Body of pancreas (tissue), 4 donors: Measurements from ENCODE around the gene SOCS3. TPM values are rescaled to one million over a fixed set of nuclear protein-coding genes. Genes with fewer than 3 reads are reported as not detected.

Source experiments
- ATAC-seq: fragments of 150-250 bp; one replicate; pipeline ENCODE4 v1.9.1; 2016
- DNase-seq, 4 donors: peaks; one replicate each; pipeline ENCODE4 v3.0.0-alpha.2; 2019
- H3K27ac ChIP-seq, 4 donors: fragments of 200-600 bp; sonication (generic); 1 replicate in 3 of 4; 2 replicates in 1 of 4; pipeline versions ENCODE4 v1.5.1 to v1.6.1; 2016 to 2019; ENCODE audit warnings: mild to moderate bottlenecking in 1 of 4, mixed read lengths in 1 of 4, moderate library complexity in 1 of 4
- H3K27me3 ChIP-seq, 2 donors: fragments of 200-600 bp; sonication (generic); one replicate each; pipeline ENCODE4 v1.6.0; 2016; ENCODE audit warnings: mild to moderate bottlenecking in 1 of 2
- H3K36me3 ChIP-seq, 2 donors: fragments of 200-600 bp; sonication (generic); replicated peaks in 1 of 2; 2 replicates each; pipeline ENCODE4 v1.5.1; 2016; ENCODE audit warnings: low read depth in 2 of 2; ENCODE audit not compliant: insufficient read depth in 1 of 2
- H3K4me1 ChIP-seq: fragments of 200-600 bp; sonication (generic); one replicate; pipeline ENCODE4 v1.6.0; 2016
- H3K4me3 ChIP-seq, 2 donors: fragments of 200-600 bp; sonication (generic); 1 replicate in 1 of 2; 2 replicates in 1 of 2; pipeline ENCODE4 v1.5.1; 2016 to 2019
- H3K9me3 ChIP-seq, 3 donors: fragments of 200-600 bp; sonication (generic); 1 replicate in 2 of 3; 2 replicates in 1 of 3; pipeline ENCODE4 v1.5.1; 2016
- CTCF ChIP-seq, 7 experiments: fragments of 450-650 bp in 4 of 7; fragments of 200-600 bp in 3 of 7; sonication (generic) in 3 of 7; IDR thresholded peaks; one replicate each; pipeline ENCODE4 v1.5.1; 2016 to 2019; ENCODE audit warnings: antibody characterized with exemption in 7 of 7
- POLR2A ChIP-seq, 3 donors: fragments of 450-650 bp; IDR thresholded peaks; one replicate each; pipeline ENCODE4 v1.6.1; 2016; ENCODE audit warnings: antibody characterized with exemption in 3 of 3, mild to moderate bottlenecking in 2 of 3
- WGBS, 2 donors: methylation state at CpG; one replicate each; pipeline ENCODE4 v1.1.5; 2017; 5-methylcytosine and 5-hydroxymethylcytosine counted together
- intact Hi-C: fragments of 100-400 bp; cut with DNase I; formaldehyde crosslinking; loops from one replicate; pipeline ENCODE4 v1.15.1; 2023
- total RNA-seq, 2 donors: library from RNA; depleted of rRNA; stranded (reverse); fragments of >200 nt; gene quantifications; one replicate each; pipeline ENCODE4 v1.1.0, GENCODE V29; 2016

The SOCS3 gene
- total RNA-seq, 2 donors from 2014 or later, result 21.0 to 63.9 TPM

DNA sequence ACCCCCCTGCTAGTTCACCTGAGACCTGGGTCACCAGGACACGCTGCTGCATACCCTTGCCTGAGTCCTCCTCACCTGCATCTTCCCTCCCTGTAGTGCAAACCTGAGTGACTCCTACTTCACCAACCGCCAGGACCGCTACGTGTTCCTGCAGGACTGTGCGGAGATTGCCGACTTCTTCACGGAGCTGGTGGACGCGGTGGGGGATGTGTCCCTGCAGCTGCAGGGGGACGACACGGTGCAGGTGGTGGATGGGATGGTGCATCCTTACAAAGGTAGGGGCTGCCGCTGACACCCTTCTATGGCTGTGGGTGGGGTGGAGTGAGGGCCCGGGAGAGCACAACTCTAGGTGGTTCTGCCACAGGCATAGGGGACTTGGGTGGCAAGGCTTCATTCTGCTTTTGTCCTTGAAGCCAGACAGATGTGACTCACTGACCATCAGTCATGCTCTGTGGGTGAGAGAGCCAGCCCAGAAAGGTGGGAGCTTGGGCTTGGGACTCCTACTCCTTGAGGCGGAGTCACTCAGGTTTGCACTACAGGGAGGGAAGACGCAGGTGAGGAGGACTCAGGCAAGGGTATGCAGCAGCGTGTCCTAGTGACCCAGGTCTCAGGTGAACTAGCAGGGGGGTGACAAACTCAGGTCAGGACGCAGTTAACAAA, 40.8 kb upstream of the SOCS3 start:
- intact Hi-C loops, result no loop called here
- no peaks in the 10 kb centered on the region for H3K27me3 ChIP-seq

GRCh38 chr17:78399693-78400144, 39.8 kb upstream of the SOCS3 start:
- no peaks in the 10 kb centered on the region for H3K9me3 ChIP-seq
- H3K36me3 ChIP-seq, result peaks cover 16 to 45% of the 10 kb centered on the region in 2 donors
- H3K27ac ChIP-seq, result no peak overlapping the region
- intact Hi-C loops, result no loop called here
- TF ChIP-seq POLR2A (IDR thresholded peaks at IDR 0.05) (no peak), CTCF (IDR thresholded peaks at IDR 0.05) (no peak)
- WGBS, 2 donors, result 73 to 80% methylated on average over 5 to 6 of the region's 6 CpGs
- H3K4me3 ChIP-seq, result no peak overlapping the region
- H3K27me3 ChIP-seq, result no peaks in the 10 kb centered on the region
- H3K4me1 ChIP-seq, result peaks cover 18% of the 10 kb centered on the region
- ATAC-seq (no peak), DNase-seq (no peak)

More for the DNA sequence above, 40.8 kb upstream of the SOCS3 start:
- 90% methylated on average over 17 of the region's 17 CpGs for WGBS, 2 donors
- DNase-seq, result no peak
- Histone ChIP-seq H3K36me3 (peaks cover 16 to 45% of the 10 kb centered on the region in 2 donors), H3K9me3 (no peaks in the 10 kb centered on the region), H3K4me1 (peaks cover 18% of the 10 kb centered on the region), H3K27ac (no peak overlapping the region), H3K4me3 (no peak overlapping the region)
- no peak for TF ChIP-seq POLR2A (IDR thresholded peaks at IDR 0.05)
- TF ChIP-seq CTCF (IDR thresholded peaks at IDR 0.05), result no peak
- no peak for ATAC-seq

DNA sequence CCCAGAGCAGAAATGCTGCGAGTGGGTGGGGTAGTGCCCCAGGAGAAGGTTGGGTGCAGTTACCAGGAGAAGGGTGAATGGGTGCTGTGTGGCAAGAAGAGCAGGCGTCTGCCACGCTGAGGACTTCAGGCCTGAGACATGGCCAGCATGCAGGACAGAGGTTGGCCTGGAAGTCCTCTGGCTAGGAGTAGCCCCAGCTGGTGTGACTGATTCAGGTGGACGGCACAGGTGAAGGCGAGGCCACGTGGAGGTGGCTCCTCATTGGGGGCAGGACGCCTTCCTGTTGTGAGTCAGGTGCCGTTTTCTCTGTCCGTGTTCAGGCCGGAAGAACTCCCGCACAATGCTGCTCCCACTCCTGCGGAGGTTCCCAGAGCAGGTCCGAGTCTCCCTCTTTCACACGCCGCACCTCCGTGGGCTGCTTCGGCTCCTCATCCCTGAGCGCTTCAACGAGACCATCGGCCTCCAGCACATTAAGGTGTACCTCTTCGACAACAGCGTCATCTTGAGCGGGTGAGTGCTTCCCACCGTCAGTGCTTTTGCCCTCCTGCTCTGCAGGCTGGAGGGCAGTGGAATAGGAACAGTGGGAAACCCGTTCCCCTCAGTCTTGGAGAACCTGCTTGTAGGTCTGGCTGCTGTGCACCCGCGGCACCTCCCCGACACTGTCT, 39.3 kb upstream of the SOCS3 start:
- no peak overlapping the region for H3K27ac ChIP-seq
- DNase-seq (no peak), ATAC-seq (no peak)
- H3K4me1 ChIP-seq, result peaks cover 18% of the 10 kb centered on the region
- no peak for TF ChIP-seq CTCF (IDR thresholded peaks at IDR 0.05)
- no peak for TF ChIP-seq POLR2A (IDR thresholded peaks at IDR 0.05)
- no peaks in the 10 kb centered on the region for H3K27me3 ChIP-seq
- no peaks in the 10 kb centered on the region for H3K9me3 ChIP-seq
- no peak overlapping the region for H3K4me3 ChIP-seq
- H3K36me3 ChIP-seq, result peaks cover 16 to 41% of the 10 kb centered on the region in 2 donors
- intact Hi-C loops, result no loop called here
- WGBS, 2 donors, result 83 to 91% methylated on average over 21 to 27 of the region's 28 CpGs

- H3K27ac ChIP-seq, result no peak overlapping the region
- H3K36me3 ChIP-seq, result peaks cover 12 to 38% of the 10 kb centered on the region in 2 donors
- no peak for ATAC-seq
- no peak overlapping the region for H3K4me3 ChIP-seq
- no peaks in the 10 kb centered on the region for H3K27me3 ChIP-seq
- intact Hi-C loops, result no loop called here
- 91 to 94% methylated on average over 2 to 3 of the region's 3 CpGs for WGBS, 2 donors
- peaks cover 18% of the 10 kb centered on the region for H3K4me1 ChIP-seq
- TF ChIP-seq POLR2A (IDR thresholded peaks at IDR 0.05) (no peak), CTCF (IDR thresholded peaks at IDR 0.05) (no peak)
- DNase-seq, result no peak
- no peaks in the 10 kb centered on the region for H3K9me3 ChIP-seq
Measured at GRCh38 chr17:78398390-78398789, 38.5 kb upstream of the SOCS3 start.
